T-helper 2 cell treated with Interferon-gamma antibody and Interleukin-4, amounts not matched to agents 5 μg/mL and 100 μg/mL, for 36 hours (primary cell): ENCODE data around the gene TRIAP1.
A peak's percentile ranks its signal among the peaks of the same experiment; 100 is the strongest.
"Not testable (repeated sequence)": the region's sequence is repeated elsewhere in the genome, so short reads cannot be mapped to it uniquely, and the experiment has no call there.

ENCODE experiments used
- DNase-seq: peaks from one replicate; pipeline ENCODE4 v3.0.0; 2021; ENCODE audit warnings: low spot score
- H3K27ac Mint-ChIP-seq: one replicate; pipeline ENCODE4 v1.8.0; 2021; ENCODE audit warnings: mild to moderate bottlenecking, mixed read lengths
- H3K27me3 Mint-ChIP-seq: one replicate; pipeline ENCODE4 v1.8.0; 2021; ENCODE audit warnings: low read depth, mixed read lengths
- H3K36me3 Mint-ChIP-seq: one replicate; pipeline ENCODE4 v1.8.0; 2021; ENCODE audit warnings: low read depth, mixed read lengths
- H3K4me1 Mint-ChIP-seq: one replicate; pipeline ENCODE4 v1.8.0; 2021; ENCODE audit warnings: low read depth, mixed read lengths
- H3K4me3 Mint-ChIP-seq: one replicate; pipeline ENCODE4 v1.8.0; 2022; ENCODE audit warnings: mild to moderate bottlenecking, moderate library complexity, mixed read lengths
- H3K9me3 Mint-ChIP-seq: one replicate; pipeline ENCODE4 v1.8.0; 2021; ENCODE audit warnings: mixed read lengths

Gene TRIAP1

GRCh38 chr12:120445911-120446843 is at the start of gene TRIAP1, which contains the start of gene GATC:
Gene TRIAP1 (minus strand): TSS chr12:120446384. CDS start chr12:120446372, 12 bp downstream.
Gene GATC (plus strand): TSS chr12:120446444. CDS start chr12:120446481, 37 bp downstream.
- peak; percentile 91 for DNase-seq
- peak within 1 kb of the TSS; percentile 96 for H3K4me3 Mint-ChIP-seq
- H3K4me1 Mint-ChIP-seq = peaks cover 19% of the 10 kb centered on the region
- H3K9me3 Mint-ChIP-seq = no peaks in the 10 kb centered on the region
- peak within 1 kb of the TSS; percentile 97 for H3K27ac Mint-ChIP-seq
- H3K27me3 Mint-ChIP-seq = peaks cover 2% of the 10 kb centered on the region
- H3K36me3 Mint-ChIP-seq = peaks cover 43% of the 10 kb centered on the region

GRCh38 chr12:120495186-120495730 is 49.1 kb upstream of the TRIAP1 start:
- no peak for DNase-seq
- H3K4me1 Mint-ChIP-seq = peaks cover 30% of the 10 kb centered on the region
- peak overlapping the region; percentile 89 for H3K4me3 Mint-ChIP-seq
- no peaks in the 10 kb centered on the region for H3K9me3 Mint-ChIP-seq
- H3K36me3 Mint-ChIP-seq = peaks cover 29% of the 10 kb centered on the region
- no peaks in the 10 kb centered on the region for H3K27me3 Mint-ChIP-seq
- H3K27ac Mint-ChIP-seq = peak overlapping the region; percentile 86

- peaks cover 2% of the 10 kb centered on the region for H3K36me3 Mint-ChIP-seq
- no peak overlapping the region for H3K4me3 Mint-ChIP-seq
- H3K4me1 Mint-ChIP-seq = peaks cover 11% of the 10 kb centered on the region
- H3K9me3 Mint-ChIP-seq = no peaks in the 10 kb centered on the region
- H3K27ac Mint-ChIP-seq = no peak overlapping the region
- no peak for DNase-seq
- H3K27me3 Mint-ChIP-seq = no peaks in the 10 kb centered on the region
Observed at GRCh38 chr12:120490833-120491512, 44.8 kb upstream of the TRIAP1 start.

- Mint-ChIP-seq H3K27me3 (no peaks in the 10 kb centered on the region), H3K4me1 (peaks cover 9% of the 10 kb centered on the region), H3K9me3 (no peaks in the 10 kb centered on the region), H3K27ac (no peak overlapping the region), H3K36me3 (peaks cover 2% of the 10 kb centered on the region), H3K4me3 (no peak overlapping the region)
- no peak for DNase-seq
Observed at GRCh38 chr12:120490325-120490724, 44.1 kb upstream of the TRIAP1 start.

GRCh38 chr12:120489018-120489417 is 42.8 kb upstream of the TRIAP1 start:
- no peak for DNase-seq
- H3K4me3 Mint-ChIP-seq = no peak overlapping the region

GRCh38 chr12:120488057-120488640 is 42.0 kb upstream of the TRIAP1 start:
- Mint-ChIP-seq H3K27me3 (no peaks in the 10 kb centered on the region), H3K27ac (no peak overlapping the region), H3K4me1 (no peaks in the 10 kb centered on the region), H3K36me3 (peaks cover 2% of the 10 kb centered on the region), H3K4me3 (no peak overlapping the region), H3K9me3 (no peaks in the 10 kb centered on the region)
- no peak for DNase-seq

More at GRCh38 chr12:120489018-120489417, 42.8 kb upstream of the TRIAP1 start:
- no peaks in the 10 kb centered on the region for H3K27me3 Mint-ChIP-seq
- peaks cover 2% of the 10 kb centered on the region for H3K36me3 Mint-ChIP-seq
- H3K4me1 Mint-ChIP-seq = no peaks in the 10 kb centered on the region
- no peaks in the 10 kb centered on the region for H3K9me3 Mint-ChIP-seq
- H3K27ac Mint-ChIP-seq = no peak overlapping the region

GRCh38 chr12:120487552-120487951 is 41.4 kb upstream of the TRIAP1 start:
- H3K9me3 Mint-ChIP-seq, H3K36me3 Mint-ChIP-seq, H3K4me1 Mint-ChIP-seq, H3K27me3 Mint-ChIP-seq, H3K4me3 Mint-ChIP-seq, DNase-seq, H3K27ac Mint-ChIP-seq: not testable (repeated sequence)

- Mint-ChIP-seq H3K36me3 (peaks cover 2% of the 10 kb centered on the region), H3K27ac (no peak overlapping the region), H3K4me1 (no peaks in the 10 kb centered on the region), H3K4me3 (no peak overlapping the region), H3K27me3 (no peaks in the 10 kb centered on the region), H3K9me3 (no peaks in the 10 kb centered on the region)
- DNase-seq = no peak
Observed at GRCh38 chr12:120485961-120486881, 40.0 kb upstream of the TRIAP1 start.

- Mint-ChIP-seq H3K4me1 (peaks cover 12% of the 10 kb centered on the region), H3K4me3 (no peak overlapping the region), H3K27ac (no peak overlapping the region), H3K9me3 (no peaks in the 10 kb centered on the region), H3K36me3 (no peaks in the 10 kb centered on the region), H3K27me3 (no peaks in the 10 kb centered on the region)
- no peak for DNase-seq
Observed at GRCh38 chr12:120483621-120484020, 37.4 kb upstream of the TRIAP1 start.

- no peak for DNase-seq
- H3K27ac Mint-ChIP-seq = no peak overlapping the region
- H3K9me3 Mint-ChIP-seq = no peaks in the 10 kb centered on the region
- H3K4me3 Mint-ChIP-seq = no peak overlapping the region
- H3K27me3 Mint-ChIP-seq = no peaks in the 10 kb centered on the region
- H3K4me1 Mint-ChIP-seq = peaks cover 12% of the 10 kb centered on the region
- H3K36me3 Mint-ChIP-seq = no peaks in the 10 kb centered on the region
Observed at GRCh38 chr12:120481022-120481767, 35.0 kb upstream of the TRIAP1 start.

GRCh38 chr12:120480211-120480610 is 34.0 kb upstream of the TRIAP1 start:
- Mint-ChIP-seq H3K4me1 (peaks cover 12% of the 10 kb centered on the region), H3K27ac (no peak overlapping the region), H3K27me3 (peaks cover 3% of the 10 kb centered on the region), H3K4me3 (no peak overlapping the region), H3K9me3 (no peaks in the 10 kb centered on the region), H3K36me3 (no peaks in the 10 kb centered on the region)
- DNase-seq = no peak

GRCh38 chr12:120479458-120479857 is 33.3 kb upstream of the TRIAP1 start:
- Mint-ChIP-seq H3K36me3 (no peaks in the 10 kb centered on the region), H3K4me3 (no peak overlapping the region), H3K9me3 (no peaks in the 10 kb centered on the region), H3K4me1 (peaks cover 15% of the 10 kb centered on the region), H3K27ac (no peak overlapping the region), H3K27me3 (peaks cover 3% of the 10 kb centered on the region)
- DNase-seq = no peak
